ENCODE measurements around the gene PDE6A.

Gene PDE6A

GRCh38 chr5:149857499-149857898, 87.1 kb downstream of the PDE6A start:
- DNase-seq: no peak

- no peak for DNase-seq
Observed at GRCh38 chr5:149855366-149855765, 89.2 kb downstream of the PDE6A start.

- DNase-seq: no peak
Observed at GRCh38 chr5:149854866-149855265, 89.7 kb downstream of the PDE6A start.

- DNase-seq: no peak
Observed at GRCh38 chr5:149853701-149854100, 90.9 kb downstream of the PDE6A start.

- DNase-seq: no peak
Observed at GRCh38 chr5:149853331-149853648, 91.3 kb downstream of the PDE6A start.

GRCh38 chr5:149852641-149853330, 91.8 kb downstream of the PDE6A start:
- DNase-seq: no peak

GRCh38 chr5:149851211-149851610, 93.4 kb downstream of the PDE6A start:
- no peak for DNase-seq

GRCh38 chr5:149849966-149850910, 94.4 kb downstream of the PDE6A start:
- no peak for DNase-seq

- no peak for DNase-seq
Observed at GRCh38 chr5:149849280-149849965, 95.2 kb downstream of the PDE6A start.

GRCh38 chr5:149847611-149848010, 97.0 kb downstream of the PDE6A start:
- DNase-seq: no peak

- DNase-seq: no peak
Observed at GRCh38 chr5:149846021-149846420, 98.6 kb downstream of the PDE6A start.

GRCh38 chr5:149845601-149846000, 99.0 kb downstream of the PDE6A start:
- no peak for DNase-seq

GRCh38 chr5:149841851-149842793, 102.5 kb downstream of the PDE6A start:
- no peak for DNase-seq

GRCh38 chr5:149840226-149840825, 104.3 kb downstream of the PDE6A start:
- DNase-seq: no peak

GRCh38 chr5:149839761-149840160, 104.8 kb downstream of the PDE6A start:
- no peak for DNase-seq

- DNase-seq: no peak
Observed at GRCh38 chr5:149838881-149839739, 105.5 kb downstream of the PDE6A start.

GRCh38 chr5:149837680-149838269, 106.8 kb downstream of the PDE6A start:
- DNase-seq: no peak

GRCh38 chr5:149836451-149837139, 108.0 kb downstream of the PDE6A start:
- no peak for DNase-seq

GRCh38 chr5:149834246-149834855, 110.2 kb downstream of the PDE6A start:
- peak; percentile 13 for DNase-seq

Measured in DMS79 treated with DMSO at 0.1 percent for 48 hours (cell line).